GM23248 (cell line): ENCODE measurements around the gene PAXX. TPM values are rescaled to one million over a fixed set of nuclear protein-coding genes. Genes with fewer than 3 reads are reported as not detected.

Experiments
- DNase-seq: peaks from one replicate; pipeline ENCODE4 v3.0.0-alpha.2; 2015
- H2AFZ ChIP-seq: fragments of 200-600 bp; sonication (generic); 2 replicates; pipeline ENCODE4 v1.6.1; 2016; ENCODE audit warnings: antibody characterized with exemption
- H3F3A ChIP-seq: fragments of 200-600 bp; sonication (generic); 2 replicates; pipeline ENCODE4 v1.6.1; 2016; ENCODE audit warnings: mild to moderate bottlenecking, antibody characterized with exemption, mixed run types; ENCODE audit not compliant: insufficient read depth
- H3K27ac ChIP-seq: fragments of 200-600 bp; sonication (generic); 2 replicates; pipeline ENCODE4 v1.5.1; 2016; ENCODE audit warnings: mild to moderate bottlenecking
- H3K27me3 ChIP-seq: fragments of 200-600 bp; sonication (generic); replicated peaks from 2 replicates; pipeline ENCODE4 v1.6.1; 2016; ENCODE audit warnings: mild to moderate bottlenecking; ENCODE audit not compliant: insufficient read depth
- H3K36me3 ChIP-seq: fragments of 200-600 bp; sonication (generic); 2 replicates; pipeline ENCODE4 v1.6.1; 2016; ENCODE audit warnings: low read depth, mild to moderate bottlenecking
- H3K4me1 ChIP-seq: fragments of 200-600 bp; sonication (generic); 2 replicates; pipeline ENCODE4 v1.6.1; 2016; ENCODE audit warnings: mild to moderate bottlenecking; ENCODE audit not compliant: insufficient read depth
- H3K4me2 ChIP-seq: fragments of 200-600 bp; sonication (generic); one replicate; pipeline ENCODE4 v1.6.1; 2016; ENCODE audit warnings: mild to moderate bottlenecking; ENCODE audit not compliant: unreplicated experiment
- H3K4me3 ChIP-seq: fragments of 200-600 bp; sonication (generic); 2 replicates; pipeline ENCODE4 v1.5.1; 2016; ENCODE audit warnings: mild to moderate bottlenecking
- H3K79me2 ChIP-seq: fragments of 200-600 bp; sonication (generic); 2 replicates; pipeline ENCODE4 v1.6.1; 2016; ENCODE audit warnings: mild to moderate bottlenecking; ENCODE audit not compliant: insufficient read depth
- H3K9ac ChIP-seq: fragments of 200-600 bp; sonication (generic); 2 replicates; pipeline ENCODE4 v1.6.1; 2016; ENCODE audit warnings: mild to moderate bottlenecking
- H3K9me2 ChIP-seq: fragments of 200-600 bp; sonication (generic); 2 replicates; pipeline ENCODE4 v1.6.1; 2016; ENCODE audit warnings: mixed run types, mild to moderate bottlenecking, moderate library complexity; ENCODE audit not compliant: insufficient read depth
- H3K9me3 ChIP-seq: fragments of 200-600 bp; sonication (generic); one replicate; pipeline ENCODE4 v1.6.1; 2017; ENCODE audit warnings: low read depth
- H4K20me1 ChIP-seq: fragments of 200-600 bp; sonication (generic); 2 replicates; pipeline ENCODE4 v1.6.0; 2016; ENCODE audit not compliant: insufficient read depth
- EZH2 ChIP-seq: fragments of 200-600 bp; sonication (generic); IDR thresholded peaks from 2 replicates; pipeline ENCODE4 v1.6.1; 2018; ENCODE audit warnings: antibody characterized with exemption, mild to moderate bottlenecking; ENCODE audit not compliant: insufficient read depth, poor library complexity, severe bottlenecking
- EZH2phosphoT487 ChIP-seq: fragments of 200-600 bp; sonication (generic); IDR thresholded peaks from 2 replicates; pipeline ENCODE4 v1.6.1; 2018; ENCODE audit warnings: antibody characterized with exemption, moderate library complexity, mild to moderate bottlenecking, low read depth; ENCODE audit not compliant: insufficient read depth
- WGBS, 2 experiments: methylation state at CpG; one replicate each; pipeline ENCODE4 v1.1.6; 2015 to 2017; ENCODE audit warnings: low lambda C conversion rate in 2 of 2, low coverage in 1 of 2; ENCODE audit errors: missing lambda C conversion rate in 2 of 2; 5-methylcytosine and 5-hydroxymethylcytosine counted together
- in situ Hi-C: fragments of 300-500 bp; cut with MboI; formaldehyde crosslinking; loops from 2 replicates; pipeline ENCODE4 v1.15.0; 2020
- polyA plus RNA-seq: library from polyadenylated mRNA; unstranded; fragments of >200 nt; fragmentation: Nextera tagmentation; extraction: Ambion mirVana; gene quantifications from 2 replicates; pipeline ENCODE4 v1.2.1, GENCODE V29; 2016
- total RNA-seq: library from RNA; depleted of rRNA; stranded (reverse); fragments of >200 nt; shearing (Covaris generic); gene quantifications from 2 replicates; pipeline ENCODE4 v1.2.3, GENCODE V29; 2014

The PAXX gene
- total and polyA plus RNA-seq, 2 experiments from 2014 or later: 52.2 to 54.5 TPM

DNA sequence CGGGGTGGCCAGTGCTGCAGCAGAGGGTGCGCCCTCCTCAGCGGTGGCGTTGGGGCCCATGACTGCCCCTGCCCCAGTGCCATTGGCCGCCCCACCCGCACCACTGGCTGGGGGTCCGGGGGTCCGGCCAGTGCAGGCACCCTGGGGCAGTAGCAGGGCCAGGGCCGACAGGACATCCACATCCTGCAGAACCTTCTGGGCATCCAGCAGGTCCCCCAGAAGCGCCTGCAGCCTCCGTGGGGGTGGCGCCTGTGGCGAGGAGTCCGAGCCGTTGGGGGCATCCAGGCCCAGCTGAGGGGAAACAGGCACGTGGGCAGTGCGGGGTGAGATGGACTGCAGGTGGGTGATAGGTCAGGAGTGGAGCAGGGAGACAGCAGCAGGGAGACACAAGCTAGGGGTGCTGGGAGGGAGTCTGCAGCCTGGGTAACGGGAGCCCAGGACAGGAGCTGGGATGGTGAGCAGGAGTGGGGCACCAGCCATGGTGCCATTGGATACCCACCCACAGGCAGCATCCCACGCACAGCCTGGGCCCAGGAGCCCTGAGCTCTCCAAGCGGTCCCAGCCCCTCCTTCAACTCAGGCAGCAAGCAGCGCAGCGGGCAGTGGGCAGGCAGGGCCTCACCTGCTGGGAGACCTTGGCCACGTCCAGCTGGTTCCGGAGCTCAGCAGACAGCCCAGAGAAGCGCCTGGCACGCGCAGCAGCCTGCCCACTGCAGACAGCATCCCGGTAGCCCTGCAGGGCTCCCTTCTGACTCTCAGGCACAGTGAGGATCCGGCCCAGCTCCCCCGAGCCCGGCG, 28.7 kb downstream of the PAXX start:
- no peaks in the 10 kb centered on the region for H3K4me1 ChIP-seq
- H3K36me3 ChIP-seq: no peaks in the 10 kb centered on the region
- H3K9me3 ChIP-seq: no peaks in the 10 kb centered on the region
- H3K27me3 ChIP-seq: no peaks in the 10 kb centered on the region
- no peaks in the 10 kb centered on the region for H3K79me2 ChIP-seq
- H3K4me2 ChIP-seq: no peak overlapping the region
- WGBS, 2 experiments: 92 to 94% methylated on average over 31 to 32 of the region's 32 CpGs
- no peak overlapping the region for H3K4me3 ChIP-seq
- H3K9me2 ChIP-seq: no peaks in the 10 kb centered on the region
- DNase-seq: no peak
- no peaks in the 10 kb centered on the region for H3F3A ChIP-seq
- H2AFZ ChIP-seq: no peak overlapping the region
- no peak overlapping the region for H3K27ac ChIP-seq
- no peaks in the 10 kb centered on the region for H4K20me1 ChIP-seq
- in situ Hi-C loops: no loop called here
- no peak overlapping the region for H3K9ac ChIP-seq
- TF ChIP-seq EZH2: no peak
- TF ChIP-seq EZH2phosphoT487: no peak

DNA sequence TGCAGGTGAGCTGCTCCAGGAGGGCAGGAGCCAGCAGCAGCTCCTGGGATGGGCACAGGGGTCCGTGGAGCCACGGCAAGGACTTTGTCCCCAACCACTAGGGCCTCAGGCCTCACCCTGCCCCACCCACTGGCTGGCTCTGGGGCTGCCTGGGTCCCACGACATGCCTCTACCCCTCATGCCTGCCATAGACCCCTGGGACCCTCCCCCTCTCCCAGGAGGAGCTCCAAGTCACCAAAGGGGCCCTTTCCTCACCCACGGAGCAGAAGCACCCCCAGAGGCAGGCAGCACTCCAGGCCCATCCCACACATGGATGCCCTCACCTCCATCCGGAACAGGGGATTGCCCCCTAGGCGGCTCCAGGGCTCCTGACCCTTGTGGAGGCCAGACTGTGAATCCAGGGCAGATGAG, 29.4 kb downstream of the PAXX start:
- Histone ChIP-seq H3K79me2 (no peaks in the 10 kb centered on the region), H3K9ac (no peak overlapping the region), H3K27ac (no peak overlapping the region), H3K9me2 (no peaks in the 10 kb centered on the region), H3K36me3 (no peaks in the 10 kb centered on the region), H3K9me3 (no peaks in the 10 kb centered on the region), H3F3A (no peaks in the 10 kb centered on the region), H2AFZ (no peak overlapping the region), H3K27me3 (no peaks in the 10 kb centered on the region), H3K4me3 (no peak overlapping the region), H4K20me1 (no peaks in the 10 kb centered on the region), H3K4me1 (no peaks in the 10 kb centered on the region), H3K4me2 (no peak overlapping the region)
- TF ChIP-seq EZH2phosphoT487: no peak
- in situ Hi-C loops: no loop called here
- no peak for DNase-seq
- WGBS, 2 experiments: 94 to 98% methylated on average over 4 to 6 of the region's 6 CpGs

DNA sequence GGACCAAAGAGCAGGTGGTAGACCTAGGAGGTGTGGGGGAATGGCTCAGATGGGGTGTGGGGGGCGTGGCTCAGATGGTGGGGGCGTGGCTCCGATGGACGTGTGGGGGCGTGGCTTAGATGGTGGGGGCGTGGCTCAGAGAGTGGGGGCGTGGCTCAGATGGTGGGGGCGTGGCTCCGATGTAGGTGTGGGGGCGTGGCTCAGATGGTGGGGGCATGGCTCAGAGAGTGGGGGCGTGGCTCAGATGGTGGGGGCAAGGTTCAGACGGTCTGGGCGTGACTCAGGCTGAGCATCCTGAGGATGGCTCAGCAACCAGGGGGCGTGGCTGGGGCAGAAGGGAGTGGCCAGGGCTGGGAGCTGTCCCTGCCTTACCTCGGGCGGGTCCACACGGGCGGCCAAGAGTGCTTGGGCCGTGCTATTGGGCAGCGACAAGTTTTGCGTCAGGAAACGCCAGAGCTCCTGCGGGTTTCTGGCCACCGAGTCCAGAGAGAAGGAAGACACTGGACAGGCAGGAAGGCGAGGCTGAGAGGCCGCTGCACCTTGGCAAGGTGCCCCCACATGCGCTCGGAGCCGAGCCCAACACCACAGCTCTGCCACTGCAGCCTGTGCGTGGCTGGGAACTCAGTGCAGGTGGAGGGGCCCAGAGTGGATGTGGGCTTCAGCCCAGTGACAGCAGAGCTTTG, 29.9 kb downstream of the PAXX start:
- Histone ChIP-seq H3K79me2 (no peaks in the 10 kb centered on the region), H2AFZ (no peak overlapping the region), H3K4me1 (no peaks in the 10 kb centered on the region), H3K4me3 (no peak overlapping the region), H3K27me3 (no peaks in the 10 kb centered on the region), H3K36me3 (no peaks in the 10 kb centered on the region), H3K27ac (no peak overlapping the region), H4K20me1 (no peaks in the 10 kb centered on the region), H3K4me2 (no peak overlapping the region), H3F3A (no peaks in the 10 kb centered on the region), H3K9me2 (no peaks in the 10 kb centered on the region), H3K9me3 (no peaks in the 10 kb centered on the region), H3K9ac (no peak overlapping the region)
- in situ Hi-C loops: no loop called here
- TF ChIP-seq EZH2 (no peak), EZH2phosphoT487 (no peak)
- WGBS, 2 experiments: 57 to 93% methylated on average over 16 to 30 of the region's 30 CpGs
- peak; percentile 85 for DNase-seq

DNA sequence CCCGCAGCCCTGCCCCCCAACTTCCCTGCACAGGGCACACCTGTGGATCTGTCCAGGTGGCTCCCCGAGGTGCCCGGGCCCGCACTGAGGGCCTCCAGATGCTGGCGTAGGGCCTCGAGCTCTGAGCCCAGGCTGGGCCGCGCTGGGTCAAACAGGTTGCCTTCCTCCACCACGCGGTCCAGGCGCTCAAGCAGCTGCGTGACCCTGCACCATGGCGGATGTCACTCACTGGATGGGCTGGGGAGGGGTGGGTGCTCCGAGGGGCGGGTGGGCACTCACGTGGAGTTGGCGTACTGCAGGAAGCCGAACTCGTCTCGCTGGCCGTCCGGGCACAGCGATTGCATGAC, 30.4 kb downstream of the PAXX start:
- Histone ChIP-seq H3F3A (no peaks in the 10 kb centered on the region), H3K36me3 (no peaks in the 10 kb centered on the region), H3K9me2 (no peaks in the 10 kb centered on the region), H3K4me3 (no peak overlapping the region), H3K27me3 (no peaks in the 10 kb centered on the region), H3K4me2 (no peak overlapping the region), H4K20me1 (no peaks in the 10 kb centered on the region), H3K9me3 (no peaks in the 10 kb centered on the region), H3K4me1 (no peaks in the 10 kb centered on the region), H3K79me2 (no peaks in the 10 kb centered on the region), H3K9ac (no peak overlapping the region), H3K27ac (no peak overlapping the region), H2AFZ (no peak overlapping the region)
- DNase-seq: no peak
- 91 to 92% methylated on average over 20 to 22 of the region's 23 CpGs for WGBS, 2 experiments
- in situ Hi-C loops: no loop called here
- TF ChIP-seq EZH2 (no peak), EZH2phosphoT487 (no peak)
